Peyer's patch (tissue), 4 donors: ENCODE results near the gene KLK7. TPM values are rescaled to one million over a fixed set of nuclear protein-coding genes. Genes with fewer than 3 reads are reported as not detected.
"Not testable (repeated sequence)": the region's sequence is repeated elsewhere in the genome, so short reads cannot be mapped to it uniquely, and the experiment has no call there.

Experiments used
- DNase-seq, 3 donors: peaks; one replicate each; pipeline ENCODE4 v3.0.0-alpha.2; 2017 to 2019
- H3K27ac ChIP-seq, 4 donors: fragments of 200-600 bp; sonication (generic); one replicate each; pipeline ENCODE4 v1.5.1; 2016 to 2019
- H3K27me3 ChIP-seq, 2 donors: fragments of 200-600 bp; sonication (generic); one replicate each; pipeline ENCODE4 v1.5.1; 2019
- H3K36me3 ChIP-seq, 3 donors: fragments of 200-600 bp; sonication (generic); one replicate each; pipeline ENCODE4 v1.5.1; 2016 to 2019
- H3K4me1 ChIP-seq, 4 donors: fragments of 200-600 bp; sonication (generic); one replicate each; pipeline ENCODE4 v1.5.1; 2016 to 2019
- H3K4me3 ChIP-seq, 4 donors: fragments of 200-600 bp; sonication (generic); 1 replicate in 3 of 4; 2 replicates in 1 of 4; pipeline ENCODE4 v1.5.1; 2016 to 2019; ENCODE audit warnings: mild to moderate bottlenecking in 1 of 4
- H3K9me3 ChIP-seq, 4 donors: fragments of 200-600 bp; sonication (generic); one replicate each; pipeline ENCODE4 v1.5.1; 2016 to 2019; ENCODE audit warnings: mild to moderate bottlenecking in 1 of 4
- POLR2A ChIP-seq, 2 donors: fragments of 450-650 bp; IDR thresholded peaks; one replicate each; pipeline ENCODE4 v1.5.1; 2017; ENCODE audit warnings: antibody characterized with exemption in 2 of 2, mild to moderate bottlenecking in 2 of 2, moderate library complexity in 2 of 2
- total RNA-seq, 4 donors: library from RNA; depleted of rRNA; stranded (reverse); fragments of >200 nt; gene quantifications; one replicate each; pipeline ENCODE4 v1.1.0, GENCODE V29; 2016
- TF ChIP-seq, protein P1 (sequence below), 6 experiments: fragments of 450-650 bp in 4 of 6; fragments of 200-600 bp in 2 of 6; sonication (generic) in 1 of 6; IDR thresholded peaks; one replicate each; pipeline ENCODE4 v1.5.1; 2017 to 2019; ENCODE audit warnings: antibody characterized with exemption in 6 of 6, mild to moderate bottlenecking in 3 of 6, moderate library complexity in 1 of 6

KLK7 gene
- total RNA-seq, 4 donors from 2014 or later: 1.2 to 9.9 TPM; not detected in 2

- no peaks in the 10 kb centered on the region for H3K36me3 ChIP-seq
- no peaks in the 10 kb centered on the region for H3K9me3 ChIP-seq
- no peaks in the 10 kb centered on the region for H3K4me1 ChIP-seq
- DNase-seq: no peak
- no peak overlapping the region for H3K27ac ChIP-seq
- no peak overlapping the region for H3K4me3 ChIP-seq
- TF ChIP-seq, protein P1, sequence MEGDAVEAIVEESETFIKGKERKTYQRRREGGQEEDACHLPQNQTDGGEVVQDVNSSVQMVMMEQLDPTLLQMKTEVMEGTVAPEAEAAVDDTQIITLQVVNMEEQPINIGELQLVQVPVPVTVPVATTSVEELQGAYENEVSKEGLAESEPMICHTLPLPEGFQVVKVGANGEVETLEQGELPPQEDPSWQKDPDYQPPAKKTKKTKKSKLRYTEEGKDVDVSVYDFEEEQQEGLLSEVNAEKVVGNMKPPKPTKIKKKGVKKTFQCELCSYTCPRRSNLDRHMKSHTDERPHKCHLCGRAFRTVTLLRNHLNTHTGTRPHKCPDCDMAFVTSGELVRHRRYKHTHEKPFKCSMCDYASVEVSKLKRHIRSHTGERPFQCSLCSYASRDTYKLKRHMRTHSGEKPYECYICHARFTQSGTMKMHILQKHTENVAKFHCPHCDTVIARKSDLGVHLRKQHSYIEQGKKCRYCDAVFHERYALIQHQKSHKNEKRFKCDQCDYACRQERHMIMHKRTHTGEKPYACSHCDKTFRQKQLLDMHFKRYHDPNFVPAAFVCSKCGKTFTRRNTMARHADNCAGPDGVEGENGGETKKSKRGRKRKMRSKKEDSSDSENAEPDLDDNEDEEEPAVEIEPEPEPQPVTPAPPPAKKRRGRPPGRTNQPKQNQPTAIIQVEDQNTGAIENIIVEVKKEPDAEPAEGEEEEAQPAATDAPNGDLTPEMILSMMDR (IDR thresholded peaks at IDR 0.05): no peak
- TF ChIP-seq POLR2A (IDR thresholded peaks at IDR 0.05): no peak
- H3K27me3 ChIP-seq: no peaks in the 10 kb centered on the region
Measured at GRCh38 chr19:50975766-50976165, 8.0 kb downstream of the KLK7 start.

GRCh38 chr19:50974702-50975556 lies 8.8 kb downstream of the KLK7 start:
- TF ChIP-seq, protein P1 (IDR thresholded peaks at IDR 0.05): no peak
- no peak for TF ChIP-seq POLR2A (IDR thresholded peaks at IDR 0.05)
- Histone ChIP-seq H3K9me3 (no peaks in the 10 kb centered on the region), H3K27ac (no peak overlapping the region), H3K27me3 (no peaks in the 10 kb centered on the region), H3K36me3 (no peaks in the 10 kb centered on the region), H3K4me3 (no peak overlapping the region), H3K4me1 (no peaks in the 10 kb centered on the region)
- DNase-seq: no peak

GRCh38 chr19:50972795-50973376 lies 10.8 kb downstream of the KLK7 start:
- no peak for TF ChIP-seq POLR2A (IDR thresholded peaks at IDR 0.05)
- TF ChIP-seq, protein P1 (IDR thresholded peaks at IDR 0.05): no peak

DNA sequence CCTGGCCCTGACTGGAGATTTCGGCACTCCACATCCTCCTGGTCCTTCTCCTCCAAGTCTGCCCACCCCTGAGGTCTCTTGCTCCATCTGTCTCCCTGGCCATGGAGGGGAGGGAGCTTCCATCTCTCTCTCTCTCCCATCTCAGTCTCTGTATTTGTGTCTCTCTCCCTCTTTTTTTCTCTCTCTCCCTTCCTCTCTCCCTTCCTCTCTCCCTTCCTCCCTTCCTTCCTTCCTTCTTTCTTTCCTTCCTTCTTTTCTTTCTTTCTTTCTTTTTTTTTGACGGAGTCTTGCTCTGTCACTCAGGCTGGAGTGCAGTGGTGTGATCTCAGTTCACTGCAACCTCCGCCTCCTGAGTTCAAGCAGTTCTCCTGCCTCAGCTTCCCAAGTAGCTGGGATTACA lies 13.9 kb downstream of the KLK7 start:
- H3K4me1 ChIP-seq, H3K36me3 ChIP-seq, DNase-seq, H3K27me3 ChIP-seq, H3K9me3 ChIP-seq, H3K4me3 ChIP-seq, H3K27ac ChIP-seq: not testable (repeated sequence)

More at GRCh38 chr19:50972795-50973376, 10.8 kb downstream of the KLK7 start:
- Histone ChIP-seq H3K27ac (no peak overlapping the region), H3K36me3 (no peaks in the 10 kb centered on the region), H3K4me3 (no peak overlapping the region), H3K27me3 (no peaks in the 10 kb centered on the region), H3K9me3 (no peaks in the 10 kb centered on the region), H3K4me1 (no peaks in the 10 kb centered on the region)
- DNase-seq: no peak

- no peak for DNase-seq
- TF ChIP-seq, protein P1 (IDR thresholded peaks at IDR 0.05): no peak
- no peak for TF ChIP-seq POLR2A (IDR thresholded peaks at IDR 0.05)
- Histone ChIP-seq H3K27ac (no peak within 1 kb of the TSS), H3K27me3 (no peaks in the 10 kb centered on the region), H3K4me1 (no peaks in the 10 kb centered on the region), H3K9me3 (no peaks in the 10 kb centered on the region), H3K36me3 (no peaks in the 10 kb centered on the region), H3K4me3 (no peak within 1 kb of the TSS)
Measured at GRCh38 chr19:50969413-50969760, 14.3 kb downstream of the KLK7 start, which contains the start of gene KLK6. Gene KLK6, minus strand, starts transcription at chr19:50969591. Its CDS starts 1,487 bp downstream, at chr19:50968104.

DNA sequence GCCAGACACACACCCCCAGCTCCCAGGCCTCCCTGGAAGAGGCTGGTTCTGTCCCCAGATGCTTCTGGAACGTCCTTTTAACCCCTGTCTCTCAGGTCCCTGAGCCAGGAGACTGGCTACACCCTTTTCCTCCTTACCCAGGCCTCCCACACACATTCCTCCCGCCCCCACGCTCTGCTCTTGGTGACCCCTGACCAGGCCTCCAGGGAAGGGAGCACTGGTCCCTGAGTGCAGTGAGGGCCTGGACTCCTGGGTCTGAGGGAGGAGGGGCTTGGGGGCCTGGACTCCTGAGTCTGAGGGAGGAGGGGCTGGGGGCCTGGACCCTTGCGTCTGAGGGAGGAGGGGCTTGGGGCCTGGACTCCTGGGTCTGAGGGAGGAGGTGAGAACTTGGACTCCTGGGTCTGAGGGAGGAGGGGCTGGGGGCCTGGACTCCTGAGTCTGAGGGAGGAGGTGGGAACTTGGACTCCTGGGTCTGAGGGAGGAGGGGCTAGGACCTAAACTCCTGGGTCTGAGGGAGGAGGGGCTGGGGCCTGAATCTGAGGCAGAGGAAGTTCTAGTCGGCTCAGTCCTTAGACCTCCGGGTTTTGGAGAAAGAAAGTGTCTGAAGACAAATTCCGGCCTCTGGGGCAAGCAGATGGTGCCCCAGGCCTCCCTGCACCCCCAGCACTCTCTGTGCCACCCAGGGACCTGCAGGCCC lies 14.9 kb downstream of the KLK7 start:
- H3K9me3 ChIP-seq: no peaks in the 10 kb centered on the region
- no peak for DNase-seq
- no peaks in the 10 kb centered on the region for H3K27me3 ChIP-seq
- no peaks in the 10 kb centered on the region for H3K4me1 ChIP-seq
- no peak for TF ChIP-seq POLR2A (IDR thresholded peaks at IDR 0.05)
- TF ChIP-seq, protein P1 (IDR thresholded peaks at IDR 0.05): no peak
- no peak overlapping the region for H3K27ac ChIP-seq
- no peak overlapping the region for H3K4me3 ChIP-seq
- H3K36me3 ChIP-seq: no peaks in the 10 kb centered on the region
